ENCODE data around the gene AGBL1.

Gene AGBL1

GRCh38 chr15:86611417-86612040, 531.9 kb downstream of the AGBL1 start:
- DNase-seq (ENCODE audit: low read depth) = peak; percentile 4

GRCh38 chr15:86615411-86615810, 535.7 kb downstream of the AGBL1 start:
- no peak overlapping the region for H3K4me3 ChIP-seq (ENCODE audit: control insufficient read depth, low read depth, low read length)
- no peak for TF ChIP-seq CTCF (conservative IDR thresholded peaks at IDR 0.05; ENCODE audit: control insufficient read depth, insufficient read depth, low read depth, low read length)
- DNase-seq (ENCODE audit: low read depth) = no peak

More at GRCh38 chr15:86611417-86612040, 531.9 kb downstream of the AGBL1 start:
- H3K4me3 ChIP-seq (ENCODE audit: control insufficient read depth, low read depth, low read length) = no peak overlapping the region
- no peak for TF ChIP-seq CTCF (conservative IDR thresholded peaks at IDR 0.05; ENCODE audit: control insufficient read depth, insufficient read depth, low read depth, low read length)

GRCh38 chr15:86615816-86616215, 536.1 kb downstream of the AGBL1 start:
- no peak overlapping the region for H3K4me3 ChIP-seq (ENCODE audit: control insufficient read depth, low read depth, low read length)
- no peak for DNase-seq (ENCODE audit: low read depth)
- TF ChIP-seq CTCF (conservative IDR thresholded peaks at IDR 0.05; ENCODE audit: control insufficient read depth, insufficient read depth, low read depth, low read length) = no peak

GRCh38 chr15:86616771-86617170, 537.1 kb downstream of the AGBL1 start:
- TF ChIP-seq CTCF (conservative IDR thresholded peaks at IDR 0.05; ENCODE audit: control insufficient read depth, insufficient read depth, low read depth, low read length) = no peak
- no peak overlapping the region for H3K4me3 ChIP-seq (ENCODE audit: control insufficient read depth, low read depth, low read length)
- DNase-seq (ENCODE audit: low read depth) = no peak

- TF ChIP-seq CTCF (conservative IDR thresholded peaks at IDR 0.05; ENCODE audit: control insufficient read depth, insufficient read depth, low read depth, low read length) = no peak
- no peak for DNase-seq (ENCODE audit: low read depth)
- no peak overlapping the region for H3K4me3 ChIP-seq (ENCODE audit: control insufficient read depth, low read depth, low read length)
These were observed 540.5 kb downstream of the AGBL1 start for GRCh38 chr15:86620157-86620556.

GRCh38 chr15:86620641-86621349, 541.1 kb downstream of the AGBL1 start:
- no peak for DNase-seq (ENCODE audit: low read depth)
- no peak overlapping the region for H3K4me3 ChIP-seq (ENCODE audit: control insufficient read depth, low read depth, low read length)
- TF ChIP-seq CTCF (conservative IDR thresholded peaks at IDR 0.05; ENCODE audit: control insufficient read depth, insufficient read depth, low read depth, low read length) = no peak

Data from fibroblast of mammary gland (primary cell).